Measurements from ENCODE around the gene GORASP1.

Gene GORASP1

DNA sequence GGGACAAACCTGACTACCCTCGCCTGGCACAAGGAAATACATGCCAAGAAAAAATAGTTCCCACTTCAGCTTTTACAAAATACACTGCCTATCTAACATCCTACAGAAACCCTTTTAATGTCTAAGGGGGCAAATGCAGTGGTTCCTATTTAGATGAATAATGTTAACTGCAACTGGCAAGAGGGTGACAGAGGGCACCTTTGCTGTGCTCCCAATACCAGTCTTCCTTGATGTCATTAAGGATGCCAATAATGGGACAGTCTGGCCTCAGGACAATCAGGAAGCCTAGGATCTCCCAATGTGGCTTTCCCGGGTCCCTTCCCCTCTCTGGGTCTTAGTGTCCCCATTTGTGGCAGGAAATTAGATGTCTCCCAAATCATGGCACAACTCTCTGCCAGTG, 32.0 kb upstream of the GORASP1 start:
- DNase-seq (ENCODE audit: low read depth) = no peak
- no peak overlapping the region for H3K4me3 ChIP-seq (ENCODE audit: low read depth, low read length)
- TF ChIP-seq CTCF (IDR thresholded peaks at IDR 0.05; ENCODE audit: control insufficient read depth, extremely low read depth, insufficient read depth) = no peak

GRCh38 chr3:39138804-39139415, 31.5 kb upstream of the GORASP1 start:
- no peak for DNase-seq (ENCODE audit: low read depth)
- no peak for TF ChIP-seq CTCF (IDR thresholded peaks at IDR 0.05; ENCODE audit: control insufficient read depth, extremely low read depth, insufficient read depth)
- no peak overlapping the region for H3K4me3 ChIP-seq (ENCODE audit: low read depth, low read length)

DNA sequence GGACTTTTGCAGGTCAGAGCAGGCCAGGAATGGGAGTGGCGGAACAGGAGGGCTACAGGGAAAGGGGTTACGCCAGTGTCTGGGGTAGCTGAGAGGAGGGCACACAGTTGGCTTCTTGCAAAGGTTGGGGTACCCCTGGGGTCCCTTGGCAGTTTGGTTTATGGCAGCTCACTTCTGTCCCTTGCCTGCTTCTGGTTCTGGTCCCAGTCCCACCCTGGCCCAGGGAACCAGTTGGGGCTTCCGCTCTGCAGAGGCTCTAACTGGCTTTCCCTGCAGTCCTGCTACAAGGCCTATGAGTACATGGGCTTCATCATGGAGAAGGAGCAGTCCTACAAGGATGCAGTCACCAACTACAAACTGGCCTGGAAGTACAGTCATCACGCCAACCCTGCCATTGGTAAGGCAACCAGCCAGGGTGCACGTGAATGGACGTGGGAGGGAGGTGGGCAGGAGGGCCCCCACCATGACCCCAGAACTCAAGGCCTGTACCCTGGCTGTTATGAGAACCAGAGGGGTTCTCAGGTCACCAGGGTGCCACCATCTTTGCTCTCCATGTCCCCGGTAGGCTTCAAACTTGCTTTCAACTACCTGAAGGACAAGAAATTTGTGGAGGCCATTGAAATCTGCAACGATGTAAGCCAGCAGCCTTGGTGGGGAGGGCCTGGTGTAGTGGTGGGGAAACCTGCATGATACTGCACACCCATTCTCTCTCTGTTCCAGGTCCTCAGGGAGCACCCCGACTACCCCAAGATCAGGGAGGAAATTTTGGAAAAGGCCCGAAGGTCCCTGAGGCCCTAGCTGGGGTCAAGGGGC, 30.8 kb upstream of the GORASP1 start:
- H3K4me3 ChIP-seq (ENCODE audit: low read depth, low read length) = no peak overlapping the region
- no peak for TF ChIP-seq CTCF (IDR thresholded peaks at IDR 0.05; ENCODE audit: control insufficient read depth, extremely low read depth, insufficient read depth)
- no peak for DNase-seq (ENCODE audit: low read depth)

- TF ChIP-seq CTCF (IDR thresholded peaks at IDR 0.05; ENCODE audit: control insufficient read depth, extremely low read depth, insufficient read depth) = no peak
- DNase-seq (ENCODE audit: low read depth) = no peak
These were observed 30.1 kb upstream of the GORASP1 start for GRCh38 chr3:39137435-39137936.

GRCh38 chr3:39136533-39137434, 29.4 kb upstream of the GORASP1 start:
- no peak for TF ChIP-seq CTCF (IDR thresholded peaks at IDR 0.05; ENCODE audit: control insufficient read depth, extremely low read depth, insufficient read depth)
- H3K4me3 ChIP-seq (ENCODE audit: low read depth, low read length) = no peak overlapping the region
- DNase-seq (ENCODE audit: low read depth) = no peak

More at GRCh38 chr3:39137435-39137936, 30.1 kb upstream of the GORASP1 start:
- no peak overlapping the region for H3K4me3 ChIP-seq (ENCODE audit: low read depth, low read length)

DNA sequence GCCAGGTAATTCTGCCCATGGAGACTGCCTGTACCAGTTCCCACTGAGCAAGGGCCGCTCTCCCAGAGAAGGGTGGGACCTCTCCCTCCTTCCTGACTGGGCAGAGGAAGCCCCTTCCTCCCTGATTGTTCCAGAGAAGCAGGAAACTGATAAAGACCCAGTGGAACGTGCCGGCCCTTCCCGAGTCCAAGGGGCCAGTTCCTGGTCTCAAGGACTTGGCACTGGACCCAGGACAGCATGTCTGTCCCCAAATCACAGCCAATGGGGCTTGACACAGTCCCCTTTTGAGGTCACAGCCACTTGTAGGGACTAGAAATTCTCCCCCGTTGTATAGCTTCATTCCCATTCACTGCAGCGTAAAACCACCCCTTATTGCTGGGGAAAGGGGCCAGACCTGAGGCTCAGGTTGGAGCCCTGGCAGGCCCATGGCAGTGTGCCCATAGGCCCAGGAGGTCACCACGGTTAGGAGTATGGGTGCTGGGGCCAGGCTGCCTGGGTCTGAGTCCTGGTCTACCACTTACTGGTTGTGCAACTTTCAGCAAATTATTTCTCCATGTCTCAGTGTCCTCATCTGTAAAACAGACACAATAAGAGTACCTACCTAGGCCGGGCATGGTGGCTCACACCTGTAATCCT, 27.9 kb upstream of the GORASP1 start:
- DNase-seq (ENCODE audit: low read depth) = no peak
- H3K4me3 ChIP-seq (ENCODE audit: low read depth, low read length) = no peak overlapping the region
- TF ChIP-seq CTCF (IDR thresholded peaks at IDR 0.05; ENCODE audit: control insufficient read depth, extremely low read depth, insufficient read depth) = no peak

All from LNCaP clone FGC (cell line).